VCaP (cell line): ENCODE data around the gene MT1E.

ENCODE experiments used
- H3K27ac ChIP-seq: fragments of 450-650 bp; 2 replicates; pipeline ENCODE4 v1.5.1; 2017
- CTCF ChIP-seq: fragments of 450-650 bp; conservative IDR thresholded peaks from 2 replicates; pipeline ENCODE4 v1.5.1; 2017; ENCODE audit warnings: mild to moderate bottlenecking, moderate library complexity

Gene MT1E

GRCh38 chr16:56601325-56601724 is 24.3 kb upstream of the MT1E start:
- H3K27ac ChIP-seq, result no peak overlapping the region
- TF ChIP-seq CTCF, result no peak

- peak; percentile 69 for TF ChIP-seq CTCF
- H3K27ac ChIP-seq, result peak overlapping the region; percentile 26; the same call in 1 of the 2 replicates
These were observed 22.0 kb upstream of the MT1E start for GRCh38 chr16:56603589-56603988.

- no peak overlapping the region for H3K27ac ChIP-seq
- no peak for TF ChIP-seq CTCF
These were observed 20.6 kb upstream of the MT1E start for GRCh38 chr16:56604966-56605365.

- H3K27ac ChIP-seq, result peak overlapping the region; percentile 84
- no peak for TF ChIP-seq CTCF
These were observed 20.1 kb upstream of the MT1E start for GRCh38 chr16:56605475-56605874.

GRCh38 chr16:56606071-56606475 is 19.5 kb upstream of the MT1E start:
- peak overlapping the region; percentile 84 for H3K27ac ChIP-seq
- TF ChIP-seq CTCF, result no peak

GRCh38 chr16:56606476-56607108 is 19.0 kb upstream of the MT1E start:
- peak overlapping the region; percentile 84 for H3K27ac ChIP-seq

GRCh38 chr16:56607109-56607618 is 18.4 kb upstream of the MT1E start:
- H3K27ac ChIP-seq, result peak overlapping the region; percentile 84
- no peak for TF ChIP-seq CTCF

More at GRCh38 chr16:56606476-56607108, 19.0 kb upstream of the MT1E start:
- no peak for TF ChIP-seq CTCF
